GM23248 (cell line): Measurements from ENCODE around the gene PARVA. TPM values are rescaled to one million over a fixed set of nuclear protein-coding genes. Genes with fewer than 3 reads are reported as not detected.

Experiments used
- DNase-seq: peaks from one replicate; pipeline ENCODE4 v3.0.0-alpha.2; 2015
- H2AFZ ChIP-seq: fragments of 200-600 bp; sonication (generic); 2 replicates; pipeline ENCODE4 v1.6.1; 2016; ENCODE audit warnings: antibody characterized with exemption
- H3F3A ChIP-seq: fragments of 200-600 bp; sonication (generic); 2 replicates; pipeline ENCODE4 v1.6.1; 2016; ENCODE audit warnings: mild to moderate bottlenecking, antibody characterized with exemption, mixed run types; ENCODE audit not compliant: insufficient read depth
- H3K27ac ChIP-seq: fragments of 200-600 bp; sonication (generic); 2 replicates; pipeline ENCODE4 v1.5.1; 2016; ENCODE audit warnings: mild to moderate bottlenecking
- H3K27me3 ChIP-seq: fragments of 200-600 bp; sonication (generic); replicated peaks from 2 replicates; pipeline ENCODE4 v1.6.1; 2016; ENCODE audit warnings: mild to moderate bottlenecking; ENCODE audit not compliant: insufficient read depth
- H3K36me3 ChIP-seq: fragments of 200-600 bp; sonication (generic); 2 replicates; pipeline ENCODE4 v1.6.1; 2016; ENCODE audit warnings: low read depth, mild to moderate bottlenecking
- H3K4me1 ChIP-seq: fragments of 200-600 bp; sonication (generic); 2 replicates; pipeline ENCODE4 v1.6.1; 2016; ENCODE audit warnings: mild to moderate bottlenecking; ENCODE audit not compliant: insufficient read depth
- H3K4me2 ChIP-seq: fragments of 200-600 bp; sonication (generic); one replicate; pipeline ENCODE4 v1.6.1; 2016; ENCODE audit warnings: mild to moderate bottlenecking; ENCODE audit not compliant: unreplicated experiment
- H3K4me3 ChIP-seq: fragments of 200-600 bp; sonication (generic); 2 replicates; pipeline ENCODE4 v1.5.1; 2016; ENCODE audit warnings: mild to moderate bottlenecking
- H3K79me2 ChIP-seq: fragments of 200-600 bp; sonication (generic); 2 replicates; pipeline ENCODE4 v1.6.1; 2016; ENCODE audit warnings: mild to moderate bottlenecking; ENCODE audit not compliant: insufficient read depth
- H3K9ac ChIP-seq: fragments of 200-600 bp; sonication (generic); 2 replicates; pipeline ENCODE4 v1.6.1; 2016; ENCODE audit warnings: mild to moderate bottlenecking
- H3K9me2 ChIP-seq: fragments of 200-600 bp; sonication (generic); 2 replicates; pipeline ENCODE4 v1.6.1; 2016; ENCODE audit warnings: mixed run types, mild to moderate bottlenecking, moderate library complexity; ENCODE audit not compliant: insufficient read depth
- H3K9me3 ChIP-seq: fragments of 200-600 bp; sonication (generic); one replicate; pipeline ENCODE4 v1.6.1; 2017; ENCODE audit warnings: low read depth
- H4K20me1 ChIP-seq: fragments of 200-600 bp; sonication (generic); 2 replicates; pipeline ENCODE4 v1.6.0; 2016; ENCODE audit not compliant: insufficient read depth
- EZH2 ChIP-seq: fragments of 200-600 bp; sonication (generic); IDR thresholded peaks from 2 replicates; pipeline ENCODE4 v1.6.1; 2018; ENCODE audit warnings: antibody characterized with exemption, mild to moderate bottlenecking; ENCODE audit not compliant: insufficient read depth, poor library complexity, severe bottlenecking
- EZH2phosphoT487 ChIP-seq: fragments of 200-600 bp; sonication (generic); IDR thresholded peaks from 2 replicates; pipeline ENCODE4 v1.6.1; 2018; ENCODE audit warnings: antibody characterized with exemption, moderate library complexity, mild to moderate bottlenecking, low read depth; ENCODE audit not compliant: insufficient read depth
- WGBS, 2 experiments: methylation state at CpG; one replicate each; pipeline ENCODE4 v1.1.6; 2015 to 2017; ENCODE audit warnings: low lambda C conversion rate in 2 of 2, low coverage in 1 of 2; ENCODE audit errors: missing lambda C conversion rate in 2 of 2; 5-methylcytosine and 5-hydroxymethylcytosine counted together
- in situ Hi-C: fragments of 300-500 bp; cut with MboI; formaldehyde crosslinking; loops from 2 replicates; pipeline ENCODE4 v1.15.0; 2020
- polyA plus RNA-seq: library from polyadenylated mRNA; unstranded; fragments of >200 nt; fragmentation: Nextera tagmentation; extraction: Ambion mirVana; gene quantifications from 2 replicates; pipeline ENCODE4 v1.2.1, GENCODE V29; 2016
- total RNA-seq: library from RNA; depleted of rRNA; stranded (reverse); fragments of >200 nt; shearing (Covaris generic); gene quantifications from 2 replicates; pipeline ENCODE4 v1.2.3, GENCODE V29; 2014

PARVA gene
- total and polyA plus RNA-seq, 2 experiments from 2014 or later, result 87.9 to 121 TPM

DNA sequence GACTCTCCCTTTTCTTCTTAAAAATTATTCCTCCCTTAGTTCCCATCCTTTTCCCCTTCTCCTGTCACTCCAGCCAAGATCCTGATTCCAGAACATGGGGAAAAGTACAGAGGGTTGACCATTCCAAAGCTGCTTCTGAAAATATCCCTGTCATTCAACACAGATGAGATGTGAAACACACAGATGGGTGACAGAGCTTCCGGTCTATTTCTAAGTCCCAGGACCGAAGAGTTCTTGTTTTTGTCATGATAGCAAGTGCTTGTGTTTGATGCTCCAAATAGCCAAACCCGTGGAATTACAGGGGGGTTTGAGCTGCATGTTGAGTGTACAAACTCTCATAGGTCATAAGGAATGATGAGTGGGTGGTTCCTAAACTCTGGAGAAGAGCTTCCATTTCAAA is 57.9 kb downstream of the PARVA start:
- in situ Hi-C loops, result no loop called here
- Histone ChIP-seq H3F3A (peaks cover 51% of the 10 kb centered on the region), H3K27me3 (no peaks in the 10 kb centered on the region), H3K9ac (no peak overlapping the region), H3K9me2 (no peaks in the 10 kb centered on the region), H4K20me1 (no peaks in the 10 kb centered on the region), H3K36me3 (peaks cover 5% of the 10 kb centered on the region; the same call in 1 of the 2 replicates), H3K79me2 (peaks cover 97% of the 10 kb centered on the region), H3K4me2 (no peak overlapping the region), H3K4me1 (peaks cover 61% of the 10 kb centered on the region), H3K27ac (peak overlapping the region; percentile 92; the same call in 1 of the 2 replicates), H3K9me3 (no peaks in the 10 kb centered on the region), H3K4me3 (no peak overlapping the region), H2AFZ (no peak overlapping the region)
- WGBS, 2 experiments, result 81 to 88% methylated on average over 3 of the region's 3 CpGs
- DNase-seq, result no peak
- no peak for TF ChIP-seq EZH2phosphoT487
- no peak for TF ChIP-seq EZH2

DNA sequence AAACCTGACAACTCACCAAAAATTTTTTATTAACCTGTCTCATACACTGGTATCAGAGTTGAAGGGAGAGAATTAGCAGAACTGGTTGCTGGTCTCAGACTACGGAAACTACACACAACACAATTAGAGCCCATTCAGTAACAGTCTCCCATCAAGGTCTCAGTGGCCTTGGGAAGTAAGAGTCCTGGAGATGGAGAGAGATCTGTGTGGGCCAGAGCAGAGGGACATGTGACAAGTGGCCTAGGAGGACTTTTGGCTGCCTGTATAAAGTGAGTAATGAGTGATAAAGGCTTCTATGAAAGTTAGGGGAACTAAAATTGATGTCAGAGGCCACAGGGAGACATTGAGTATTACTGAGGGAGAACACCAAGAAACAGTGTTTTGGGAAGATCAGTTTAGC is 58.9 kb downstream of the PARVA start:
- Histone ChIP-seq H3K4me3 (no peak overlapping the region), H3K4me2 (no peak overlapping the region)
- WGBS, 2 experiments, result 95 to 100% methylated on average over 1 of the region's 1 CpG

GRCh38 chr11:12438291-12438690 is 60.9 kb downstream of the PARVA start:
- peaks cover 98% of the 10 kb centered on the region for H3K79me2 ChIP-seq
- no peaks in the 10 kb centered on the region for H3K27me3 ChIP-seq
- no peaks in the 10 kb centered on the region for H3K9me3 ChIP-seq
- H3K9me2 ChIP-seq, result no peaks in the 10 kb centered on the region
- TF ChIP-seq EZH2 (no peak), EZH2phosphoT487 (no peak)
- peaks cover 42% of the 10 kb centered on the region for H3F3A ChIP-seq
- no peak overlapping the region for H2AFZ ChIP-seq
- H3K9ac ChIP-seq, result no peak overlapping the region
- DNase-seq, result no peak
- peaks cover 5% of the 10 kb centered on the region; the same call in 1 of the 2 replicates for H3K36me3 ChIP-seq
- H3K4me1 ChIP-seq, result peaks cover 49% of the 10 kb centered on the region
- H3K4me2 ChIP-seq, result no peak overlapping the region
- no peak overlapping the region for H3K4me3 ChIP-seq
- no peak overlapping the region for H3K27ac ChIP-seq
- in situ Hi-C loops, result no loop called here
- no peaks in the 10 kb centered on the region for H4K20me1 ChIP-seq

More for the DNA sequence above, 58.9 kb downstream of the PARVA start:
- peaks cover 5% of the 10 kb centered on the region; the same call in 1 of the 2 replicates for H3K36me3 ChIP-seq
- H3K27ac ChIP-seq, result no peak overlapping the region
- in situ Hi-C loops, result no loop called here
- no peak overlapping the region for H2AFZ ChIP-seq
- peaks cover 56% of the 10 kb centered on the region for H3K4me1 ChIP-seq
- no peak for TF ChIP-seq EZH2phosphoT487
- no peaks in the 10 kb centered on the region for H4K20me1 ChIP-seq
- no peak for DNase-seq
- H3K9me2 ChIP-seq, result no peaks in the 10 kb centered on the region
- no peaks in the 10 kb centered on the region for H3K27me3 ChIP-seq
- H3K79me2 ChIP-seq, result peaks cover 100% of the 10 kb centered on the region
- H3K9ac ChIP-seq, result no peak overlapping the region
- peaks cover 48% of the 10 kb centered on the region for H3F3A ChIP-seq
- no peaks in the 10 kb centered on the region for H3K9me3 ChIP-seq

DNA sequence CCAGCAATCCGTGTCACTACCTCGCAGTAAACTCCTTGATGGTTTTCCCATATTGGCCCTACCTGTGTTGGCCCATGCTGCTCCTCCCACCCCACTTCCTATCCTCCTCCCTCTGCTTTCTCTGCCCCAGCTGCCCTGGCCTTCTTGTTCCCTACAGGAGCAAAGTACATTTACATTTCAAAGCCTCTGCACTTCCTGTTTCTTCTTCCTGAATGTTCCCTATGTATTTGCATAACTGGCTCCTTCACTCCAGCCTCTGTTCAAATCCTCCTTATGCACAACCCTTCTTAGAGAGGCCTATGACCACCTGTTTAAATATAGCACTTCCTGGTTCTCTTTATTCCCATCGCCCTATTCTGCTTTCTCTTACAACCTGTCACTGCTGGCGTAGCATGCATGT is 62.2 kb downstream of the PARVA start:
- no peak for TF ChIP-seq EZH2phosphoT487
- no peak for TF ChIP-seq EZH2
- WGBS, 2 experiments, result 89 to 91% methylated on average over 4 of the region's 4 CpGs
- peaks cover 98% of the 10 kb centered on the region for H3K79me2 ChIP-seq

DNA sequence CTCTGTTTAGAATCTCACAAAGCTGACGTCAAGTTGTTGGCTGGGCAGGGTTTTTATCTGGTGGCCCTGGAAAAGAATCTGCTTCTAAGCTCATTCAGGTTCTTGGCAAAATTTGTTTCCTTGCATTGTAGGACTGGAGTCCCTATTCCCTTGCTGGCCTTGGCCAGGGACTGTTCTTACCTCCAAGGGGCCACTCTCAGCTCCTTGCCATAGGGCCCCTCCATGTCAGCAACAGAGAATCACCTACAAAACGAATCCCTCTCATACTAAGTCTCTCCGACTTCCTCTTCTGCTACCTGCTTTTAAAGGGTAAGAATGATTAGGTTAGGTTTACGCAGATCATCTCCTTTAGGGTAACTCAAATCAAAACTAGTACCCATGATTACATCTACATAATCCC is 63.2 kb downstream of the PARVA start:
- no peak for DNase-seq
- Histone ChIP-seq H3F3A (peaks cover 21% of the 10 kb centered on the region), H3K4me1 (peaks cover 26% of the 10 kb centered on the region), H3K27me3 (no peaks in the 10 kb centered on the region), H3K9me3 (no peaks in the 10 kb centered on the region), H3K79me2 (peaks cover 98% of the 10 kb centered on the region), H3K27ac (no peak overlapping the region), H2AFZ (no peak overlapping the region), H3K4me3 (no peak overlapping the region), H3K4me2 (no peak overlapping the region), H3K36me3 (peaks cover 5% of the 10 kb centered on the region; the same call in 1 of the 2 replicates), H3K9me2 (no peaks in the 10 kb centered on the region), H3K9ac (no peak overlapping the region), H4K20me1 (no peaks in the 10 kb centered on the region)
- 99 to 100% methylated on average over 4 of the region's 4 CpGs for WGBS, 2 experiments
- TF ChIP-seq EZH2, result no peak
- TF ChIP-seq EZH2phosphoT487, result no peak
- in situ Hi-C loops, result no loop called here

More for the DNA sequence above, 62.2 kb downstream of the PARVA start:
- H2AFZ ChIP-seq, result no peak overlapping the region
- no peak overlapping the region for H3K4me2 ChIP-seq
- H3K4me3 ChIP-seq, result no peak overlapping the region
- no peak for DNase-seq
- peaks cover 35% of the 10 kb centered on the region for H3K4me1 ChIP-seq
- peaks cover 5% of the 10 kb centered on the region; the same call in 1 of the 2 replicates for H3K36me3 ChIP-seq
- H3K9me3 ChIP-seq, result no peaks in the 10 kb centered on the region
- H3F3A ChIP-seq, result peaks cover 29% of the 10 kb centered on the region
- in situ Hi-C loops, result no loop called here
- no peak overlapping the region for H3K9ac ChIP-seq
- no peaks in the 10 kb centered on the region for H3K27me3 ChIP-seq
- H3K9me2 ChIP-seq, result no peaks in the 10 kb centered on the region
- H4K20me1 ChIP-seq, result no peaks in the 10 kb centered on the region
- H3K27ac ChIP-seq, result no peak overlapping the region
